ENCODE data around the gene ASCL1. TPM values are rescaled to one million over a fixed set of nuclear protein-coding genes. Genes with fewer than 3 reads are reported as not detected.

The ASCL1 gene
- total RNA-seq, 2 experiments from 2014 or later = not detected

DNA sequence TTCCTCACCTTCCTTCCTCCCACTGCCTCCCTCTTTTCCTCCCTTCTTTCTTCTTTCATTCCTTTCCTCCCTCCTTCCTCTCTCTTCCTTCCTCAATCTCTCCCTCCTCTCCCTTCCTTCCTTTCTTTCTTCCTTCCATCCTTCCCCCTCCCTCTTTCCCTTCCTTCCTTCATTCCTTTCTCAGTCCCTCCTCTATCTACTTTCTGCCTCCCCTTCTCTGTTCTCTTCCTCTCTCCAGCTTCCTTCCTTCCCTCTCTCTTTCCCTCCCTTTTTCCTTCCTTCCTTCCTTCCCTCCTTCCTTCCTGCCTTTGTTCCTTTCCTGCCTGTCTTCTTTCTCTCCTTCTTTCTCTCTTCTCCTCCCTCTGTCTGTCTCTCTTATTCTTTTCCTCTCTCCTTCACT is 16.1 kb downstream of the ASCL1 start:
- H3K27ac Mint-ChIP-seq = no peak overlapping the region
- no peaks in the 10 kb centered on the region for H3K4me1 Mint-ChIP-seq
- POLR2A ChIA-PET = no interaction called here
- DNase-seq = no peak
- H3K9me3 Mint-ChIP-seq = no peaks in the 10 kb centered on the region
- H3K4me3 Mint-ChIP-seq = no peak overlapping the region
- peaks cover 13% of the 10 kb centered on the region for H3K27me3 Mint-ChIP-seq
- H3K36me3 Mint-ChIP-seq (ENCODE audit: low read depth) = no peaks in the 10 kb centered on the region
- CTCF ChIA-PET = no interaction called here

DNA sequence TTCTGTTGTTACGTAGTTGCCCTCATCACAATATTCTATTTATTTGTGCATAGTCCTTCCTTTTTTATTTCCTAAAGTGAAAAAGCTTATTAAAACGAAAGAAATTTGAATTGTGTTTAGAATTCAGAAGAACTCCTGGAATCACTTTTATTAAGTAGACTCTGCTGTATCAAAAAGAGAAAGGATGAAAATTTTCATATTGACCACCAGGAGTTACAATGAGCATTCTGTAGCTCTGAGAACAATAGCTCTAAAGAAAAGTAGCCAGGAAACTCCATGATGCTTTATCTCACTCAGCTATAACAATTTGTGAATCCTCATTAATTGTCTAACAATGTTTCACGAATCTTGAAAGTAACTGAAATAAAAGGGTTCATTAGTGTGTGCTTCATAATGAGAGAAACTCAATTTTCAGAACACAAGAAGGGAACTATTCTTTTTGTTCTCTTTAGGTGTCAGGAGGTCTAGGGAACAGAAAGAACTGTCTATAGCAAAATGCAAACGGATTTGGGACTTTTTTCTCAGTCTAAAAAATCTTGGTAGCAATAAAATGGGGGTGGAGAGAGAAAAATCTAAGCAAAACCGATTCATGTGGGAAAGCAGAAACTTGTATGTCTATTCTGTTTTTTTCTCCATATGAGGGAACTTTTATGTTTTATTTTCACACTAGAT is 19.3 kb downstream of the ASCL1 start:
- DNase-seq = no peak
- ChIA-PET CTCF (no interaction called here), POLR2A (no interaction called here)
- Mint-ChIP-seq H3K36me3 (ENCODE audit: low read depth) (no peaks in the 10 kb centered on the region), H3K9me3 (no peaks in the 10 kb centered on the region), H3K4me3 (no peak overlapping the region), H3K27me3 (peaks cover 5% of the 10 kb centered on the region), H3K27ac (no peak overlapping the region), H3K4me1 (no peaks in the 10 kb centered on the region)

DNA sequence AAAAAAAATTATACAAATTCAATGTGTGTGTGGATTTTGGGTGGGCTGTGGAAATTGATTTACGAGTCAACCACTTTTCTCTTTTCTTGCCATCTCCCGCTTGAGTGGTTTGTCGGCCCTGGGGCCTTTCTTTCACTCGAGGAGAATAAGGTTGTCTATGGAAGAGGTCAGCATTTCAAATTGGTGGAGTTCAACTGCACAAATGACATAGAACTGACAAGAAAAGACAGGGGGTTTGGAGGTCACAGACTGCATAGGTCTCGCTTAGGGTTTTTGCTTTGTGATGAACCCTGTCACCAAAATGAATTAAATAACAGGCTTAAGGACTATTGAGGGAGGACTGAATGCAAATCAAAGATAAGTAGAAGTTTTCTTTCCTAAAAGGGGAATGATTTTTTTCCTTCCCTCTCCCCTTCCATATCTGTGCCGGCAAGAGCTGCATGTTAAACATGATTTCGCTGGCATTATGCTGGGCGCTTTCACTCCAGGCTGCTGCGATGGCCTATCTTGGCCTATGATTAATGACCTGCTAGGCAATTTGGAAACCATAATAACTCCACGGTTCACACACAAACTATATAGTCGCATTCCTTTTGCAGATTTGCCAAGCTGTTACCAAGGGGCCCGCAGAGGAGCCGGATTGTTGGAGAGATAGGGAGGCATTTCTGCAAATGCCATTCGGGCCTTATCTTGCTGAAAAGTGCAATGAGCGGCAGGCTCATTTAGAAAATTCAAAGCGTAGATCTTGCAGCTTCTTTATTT is 20.7 kb downstream of the ASCL1 start:
- Mint-ChIP-seq H3K27me3 (no peaks in the 10 kb centered on the region), H3K36me3 (ENCODE audit: low read depth) (no peaks in the 10 kb centered on the region), H3K27ac (no peak overlapping the region), H3K9me3 (no peaks in the 10 kb centered on the region), H3K4me1 (no peaks in the 10 kb centered on the region), H3K4me3 (no peak overlapping the region)
- CTCF ChIA-PET = no interaction called here
- POLR2A ChIA-PET = no interaction called here
- DNase-seq = no peak

DNA sequence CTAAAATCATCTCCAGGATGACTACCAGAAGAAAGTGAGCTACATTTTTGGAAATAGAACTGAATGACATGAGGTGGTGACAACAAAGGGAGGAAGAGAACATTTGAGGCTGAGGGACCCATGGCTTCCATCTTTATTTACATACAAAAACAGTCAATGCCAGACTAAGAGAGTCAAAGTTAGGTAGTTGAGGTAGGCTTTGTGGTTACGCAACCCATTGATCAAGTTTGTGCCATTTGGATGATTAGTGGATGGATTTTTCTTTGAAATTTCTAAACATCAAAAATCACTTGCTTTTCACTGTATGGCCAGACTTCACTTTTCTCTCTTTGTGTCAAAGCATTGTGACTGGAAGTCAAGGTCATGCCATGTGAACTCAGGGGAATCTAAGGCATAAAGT is 22.9 kb downstream of the ASCL1 start:
- no peak for DNase-seq
- Mint-ChIP-seq H3K9me3 (no peaks in the 10 kb centered on the region), H3K36me3 (ENCODE audit: low read depth) (no peaks in the 10 kb centered on the region), H3K4me3 (no peak overlapping the region), H3K27ac (no peak overlapping the region), H3K27me3 (peaks cover 5% of the 10 kb centered on the region), H3K4me1 (no peaks in the 10 kb centered on the region)
- ChIA-PET CTCF (no interaction called here), POLR2A (no interaction called here)

DNA sequence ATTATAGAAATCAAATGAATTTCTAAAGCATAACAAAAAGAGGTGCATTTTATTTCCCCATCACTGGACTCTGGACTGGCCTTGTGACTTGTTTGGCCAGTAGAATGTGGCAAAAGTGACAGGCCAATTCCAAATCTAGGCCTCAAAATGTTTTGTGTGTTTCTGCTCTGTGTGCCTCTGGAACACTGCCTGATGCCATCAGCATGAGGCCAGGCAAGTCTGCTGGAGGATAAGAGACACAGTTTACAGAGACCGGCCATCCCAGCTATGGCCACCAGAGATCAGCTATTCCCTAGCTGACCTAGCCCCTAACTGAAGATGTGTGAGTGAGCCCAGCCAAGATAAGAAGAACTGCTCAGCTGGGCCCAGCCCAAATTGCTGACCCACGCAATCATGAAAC is 32.9 kb downstream of the ASCL1 start:
- Mint-ChIP-seq H3K4me3 (no peak overlapping the region), H3K27ac (no peak overlapping the region), H3K4me1 (peaks cover 5% of the 10 kb centered on the region), H3K27me3 (no peaks in the 10 kb centered on the region), H3K36me3 (ENCODE audit: low read depth) (no peaks in the 10 kb centered on the region), H3K9me3 (peaks cover 3% of the 10 kb centered on the region)
- DNase-seq = no peak
- CTCF ChIA-PET = no interaction called here
- POLR2A ChIA-PET = no interaction called here

DNA sequence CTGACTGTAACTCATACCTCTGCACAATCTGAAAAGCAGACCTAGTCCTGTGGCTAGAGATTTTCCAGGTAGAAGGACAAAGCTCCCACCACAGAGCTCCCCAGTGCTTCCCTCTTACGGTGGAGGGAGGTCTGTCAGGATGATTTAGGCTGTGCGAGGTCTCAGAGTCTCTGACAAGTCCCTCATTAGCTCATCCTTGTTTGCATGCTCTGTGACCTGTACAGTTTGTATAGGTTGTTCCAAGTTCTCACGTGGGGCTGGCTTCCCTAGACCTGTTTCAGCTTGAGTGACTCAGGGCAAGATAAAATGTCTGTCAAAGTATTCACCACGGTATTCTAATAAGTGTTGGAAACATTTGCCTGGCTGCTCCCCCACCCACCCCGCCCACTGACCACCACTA is 34.8 kb downstream of the ASCL1 start:
- Mint-ChIP-seq H3K27ac (no peak overlapping the region), H3K4me1 (peaks cover 5% of the 10 kb centered on the region), H3K9me3 (peaks cover 8% of the 10 kb centered on the region), H3K36me3 (ENCODE audit: low read depth) (no peaks in the 10 kb centered on the region), H3K4me3 (no peak overlapping the region), H3K27me3 (no peaks in the 10 kb centered on the region)
- no peak for DNase-seq
- ChIA-PET CTCF (no interaction called here), POLR2A (no interaction called here)

DNA sequence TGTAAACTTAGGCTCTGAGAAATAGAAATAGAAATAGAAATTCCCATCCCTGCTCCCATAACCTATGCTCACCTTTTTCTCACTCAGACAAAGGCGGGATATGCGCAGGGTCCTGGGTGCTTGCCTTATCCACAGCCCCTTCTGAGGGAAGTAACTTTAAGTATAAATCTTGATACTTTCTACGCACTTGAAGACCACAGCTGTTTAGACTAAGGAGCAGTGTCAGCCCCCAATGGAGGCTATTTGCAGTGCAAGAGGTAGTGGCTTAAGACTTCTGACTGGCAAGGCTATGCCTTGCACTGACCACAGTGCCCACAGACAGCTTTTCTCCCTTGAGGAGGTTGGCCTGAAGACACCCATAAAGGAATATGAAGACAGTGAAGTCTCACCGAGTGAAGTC is 35.2 kb downstream of the ASCL1 start:
- Mint-ChIP-seq H3K27me3 (no peaks in the 10 kb centered on the region), H3K4me3 (no peak overlapping the region), H3K9me3 (peaks cover 11% of the 10 kb centered on the region), H3K27ac (no peak overlapping the region), H3K4me1 (peaks cover 5% of the 10 kb centered on the region), H3K36me3 (ENCODE audit: low read depth) (no peaks in the 10 kb centered on the region)
- ChIA-PET POLR2A (no interaction called here), CTCF (no interaction called here)
- no peak for DNase-seq

DNA sequence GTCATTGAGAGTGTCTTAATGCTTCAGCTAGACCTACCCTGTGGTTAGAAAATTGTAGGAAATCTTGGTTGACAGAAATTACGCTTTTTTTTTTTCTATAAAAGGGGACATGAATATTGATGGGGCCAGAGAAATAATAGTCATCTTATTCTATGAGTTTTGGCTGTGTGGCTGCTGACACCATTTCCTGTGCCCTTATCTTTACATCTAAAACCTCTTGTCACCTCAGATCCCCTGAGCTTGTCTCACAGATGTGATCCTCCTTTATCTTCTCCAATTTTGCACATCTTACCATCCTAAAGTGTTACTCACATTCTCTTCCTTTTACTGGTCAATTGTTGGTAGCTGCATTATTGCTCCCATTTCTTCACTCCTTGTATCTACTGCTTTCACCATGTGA is 36.1 kb downstream of the ASCL1 start:
- Mint-ChIP-seq H3K36me3 (ENCODE audit: low read depth) (no peaks in the 10 kb centered on the region), H3K4me3 (no peak overlapping the region), H3K9me3 (peaks cover 11% of the 10 kb centered on the region), H3K4me1 (peaks cover 5% of the 10 kb centered on the region), H3K27ac (no peak overlapping the region), H3K27me3 (no peaks in the 10 kb centered on the region)
- no peak for DNase-seq
- CTCF ChIA-PET = no interaction called here
- POLR2A ChIA-PET = no interaction called here

DNA sequence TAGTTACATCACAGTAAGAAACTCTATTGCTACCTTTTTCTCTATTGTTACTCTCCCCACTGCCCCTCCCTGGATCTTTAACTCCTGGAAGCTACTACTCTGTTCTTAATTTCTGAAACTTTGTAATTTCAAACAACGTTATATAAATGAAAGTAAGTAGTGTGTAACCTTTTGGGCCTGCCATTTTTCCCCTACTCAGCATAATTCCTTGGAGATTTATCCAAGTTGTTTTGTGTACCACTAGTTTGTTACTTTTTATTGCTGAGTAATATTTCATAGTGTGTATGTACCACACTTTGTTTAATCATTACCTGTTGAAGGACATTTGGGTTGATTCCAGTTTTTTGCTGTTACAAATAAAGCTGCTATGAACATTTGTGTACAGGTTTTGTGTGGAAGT is 37.9 kb downstream of the ASCL1 start:
- Mint-ChIP-seq H3K27me3 (no peaks in the 10 kb centered on the region), H3K4me1 (peaks cover 5% of the 10 kb centered on the region), H3K27ac (no peak overlapping the region), H3K36me3 (ENCODE audit: low read depth) (no peaks in the 10 kb centered on the region), H3K4me3 (no peak overlapping the region), H3K9me3 (peaks cover 15% of the 10 kb centered on the region)
- ChIA-PET CTCF (no interaction called here), POLR2A (no interaction called here)
- DNase-seq = no peak

Other genes with a start within 250 kb of the ASCL1 start
- not detected for gene PAH, start 40.4 kb upstream of the ASCL1 start, total RNA-seq

Data from activated CD4-positive, alpha-beta T cell treated with anti-CD3 and anti-CD28 coated beads, Interleukin-2, amount 10 ng/mL, durations not matched to agents 7 days and 5 days (primary cell).